ENCODE data around the gene CCDC51.

CCDC51 gene

DNA sequence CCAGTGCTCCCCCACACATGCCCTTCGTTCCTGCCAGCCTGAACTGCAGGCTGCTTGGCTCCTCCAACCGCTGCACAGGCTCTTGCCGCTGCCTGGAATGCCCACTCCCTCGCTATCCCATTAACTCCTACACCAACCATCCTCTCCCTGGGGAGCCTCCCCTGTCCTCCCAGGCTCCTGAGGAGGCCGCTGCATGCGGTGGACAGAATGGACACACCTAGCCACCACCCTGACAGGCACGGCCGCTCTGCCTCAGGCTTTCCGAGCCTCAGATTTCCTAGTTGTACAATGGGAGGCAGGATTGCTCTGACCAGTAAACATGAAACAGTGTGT lies 12.3 kb downstream of the CCDC51 start:
- Histone ChIP-seq H3K18ac (ENCODE audit: low read length) (no peak overlapping the region), H2AK5ac (ENCODE audit: low read length) (no peak overlapping the region), H3K4me2 (ENCODE audit: low read length) (peak overlapping the region; percentile 74), H2BK5ac (ENCODE audit: low read depth, low read length, poor library complexity) (no peak overlapping the region), H3K27me3 (ENCODE audit: insufficient read depth, low read length) (no peaks in the 10 kb centered on the region), H3K4me1 (ENCODE audit: control insufficient read depth in 1 of 2, insufficient read depth in 2 of 2, low read length in 2 of 2) (peaks cover 37 to 41% of the 10 kb centered on the region in 2 experiments), H3K4me3 (ENCODE audit: low read depth, low read length) (no peak overlapping the region), H3K79me1 (ENCODE audit: low read length) (peaks cover 14% of the 10 kb centered on the region), H4K8ac (ENCODE audit: low read depth, low read length) (no peak overlapping the region), H3K14ac (ENCODE audit: low read length) (no peak overlapping the region), H3K4ac (ENCODE audit: low read depth, low read length) (peak overlapping the region; percentile 51), H3K36me3 (ENCODE audit: control insufficient read depth in 1 of 2, insufficient read depth in 2 of 2, low read length in 2 of 2) (peaks cover 24 to 27% of the 10 kb centered on the region in 2 experiments), H2BK12ac (ENCODE audit: low read length) (no peak overlapping the region), H4K12ac (ENCODE audit: low read depth, low read length) (no peak overlapping the region), H2BK120ac (ENCODE audit: insufficient read depth, low read length, poor library complexity) (no peak overlapping the region), H3K23ac (ENCODE audit: low read length) (no peak overlapping the region), H3K9me3 (ENCODE audit: insufficient read depth, low read depth, low read length) (no peaks in the 10 kb centered on the region), H3K79me2 (ENCODE audit: control insufficient read depth, insufficient read depth, low read length, poor library complexity) (peaks cover 27% of the 10 kb centered on the region), H4K91ac (ENCODE audit: low read depth, low read length) (no peak overlapping the region), H3K9ac (ENCODE audit: low read length) (no peak overlapping the region), H2AFZ (ENCODE audit: insufficient read depth, low read length, poor library complexity) (no peak overlapping the region), H3K27ac (ENCODE audit: low read depth, low read length) (no peak overlapping the region)
- no CpG with 5 or more reads among the region's 9 CpGs for WGBS (ENCODE audit: extremely low coverage, insufficient coverage, insufficient read length)
- DNase-seq, result no peak

DNA sequence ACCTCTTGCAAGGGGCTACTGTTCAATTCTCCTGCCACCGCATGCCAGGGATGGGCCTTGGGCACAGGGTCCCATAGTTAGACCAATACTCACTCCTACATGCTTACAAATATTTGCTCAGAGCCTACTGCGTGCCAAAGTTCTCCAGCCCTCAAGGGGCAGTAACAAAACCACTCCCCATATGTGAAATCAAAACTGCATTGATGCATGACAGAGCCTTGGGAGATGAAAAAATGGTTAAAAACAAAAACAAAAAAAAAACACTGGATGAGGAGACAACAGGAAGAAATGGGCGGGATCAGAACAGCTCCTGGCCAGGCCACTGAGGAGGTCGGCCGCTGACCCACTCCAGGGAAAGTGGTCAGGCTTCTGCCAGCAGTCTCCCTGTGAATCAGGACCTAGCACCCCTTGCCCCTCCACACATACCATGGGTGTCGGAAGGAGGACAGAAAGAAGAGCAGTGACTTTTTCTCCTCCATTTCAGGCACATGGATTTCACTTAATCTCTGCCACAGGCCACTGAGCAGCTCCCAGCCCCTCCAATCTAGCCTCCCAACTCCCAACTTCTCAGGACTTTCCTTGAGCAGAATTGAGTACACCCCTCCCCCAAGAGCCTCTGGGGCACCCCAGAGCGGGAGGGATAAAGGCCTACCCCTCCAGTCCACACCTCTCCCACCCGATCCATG lies 12.8 kb downstream of the CCDC51 start:
- Histone ChIP-seq H2BK5ac (ENCODE audit: low read depth, low read length, poor library complexity) (no peak overlapping the region), H3K27me3 (ENCODE audit: insufficient read depth, low read length) (no peaks in the 10 kb centered on the region), H3K9ac (ENCODE audit: low read length) (no peak overlapping the region), H3K4me1 (ENCODE audit: control insufficient read depth in 1 of 2, insufficient read depth in 2 of 2, low read length in 2 of 2) (peaks cover 33 to 36% of the 10 kb centered on the region in 2 experiments), H3K4me2 (ENCODE audit: low read length) (peak overlapping the region; percentile 74), H3K14ac (ENCODE audit: low read length) (no peak overlapping the region), H2BK120ac (ENCODE audit: insufficient read depth, low read length, poor library complexity) (no peak overlapping the region), H2AK5ac (ENCODE audit: low read length) (no peak overlapping the region), H3K9me3 (ENCODE audit: insufficient read depth, low read depth, low read length) (no peaks in the 10 kb centered on the region), H2BK12ac (ENCODE audit: low read length) (no peak overlapping the region), H4K8ac (ENCODE audit: low read depth, low read length) (no peak overlapping the region), H4K91ac (ENCODE audit: low read depth, low read length) (no peak overlapping the region), H4K12ac (ENCODE audit: low read depth, low read length) (no peak overlapping the region), H3K27ac (ENCODE audit: low read depth, low read length) (no peak overlapping the region), H3K23ac (ENCODE audit: low read length) (no peak overlapping the region), H2AFZ (ENCODE audit: insufficient read depth, low read length, poor library complexity) (no peak overlapping the region), H3K18ac (ENCODE audit: low read length) (no peak overlapping the region), H3K4me3 (ENCODE audit: low read depth, low read length) (no peak overlapping the region), H3K79me2 (ENCODE audit: control insufficient read depth, insufficient read depth, low read length, poor library complexity) (peaks cover 27% of the 10 kb centered on the region), H3K36me3 (ENCODE audit: control insufficient read depth in 1 of 2, insufficient read depth in 2 of 2, low read length in 2 of 2) (peaks cover 24 to 27% of the 10 kb centered on the region in 2 experiments), H3K4ac (ENCODE audit: low read depth, low read length) (peak overlapping the region; percentile 58), H3K79me1 (ENCODE audit: low read length) (peaks cover 14% of the 10 kb centered on the region)
- DNase-seq, result no peak
- WGBS (ENCODE audit: extremely low coverage, insufficient coverage, insufficient read length), result no CpG with 5 or more reads among the region's 8 CpGs

DNA sequence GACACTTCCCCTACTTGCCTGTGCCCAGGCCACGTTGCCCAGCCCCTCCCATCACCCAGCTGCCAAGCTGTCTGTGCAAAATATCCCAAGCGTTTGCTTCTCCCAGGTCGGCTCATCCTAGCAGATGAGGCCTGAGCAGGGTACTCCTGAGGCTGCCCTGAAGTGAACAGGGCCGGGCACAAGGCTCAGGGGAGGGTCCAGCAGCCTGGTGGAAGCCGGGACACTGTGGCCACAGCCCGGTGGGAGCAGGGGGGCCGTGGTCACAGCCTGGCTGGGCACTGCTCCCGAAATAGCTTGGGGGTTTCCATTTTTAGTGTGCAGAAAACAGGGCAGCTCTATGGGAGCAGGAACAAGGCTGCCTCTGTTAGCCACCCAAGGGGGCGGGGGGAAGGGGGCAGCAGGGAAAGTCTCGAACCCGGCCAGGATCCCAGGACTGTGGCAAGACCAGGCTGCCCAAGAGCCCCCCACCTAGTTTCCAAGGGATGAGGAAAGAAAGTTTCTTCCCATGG lies 13.5 kb downstream of the CCDC51 start:
- H2AFZ ChIP-seq (ENCODE audit: insufficient read depth, low read length, poor library complexity), result no peak overlapping the region
- H3K23ac ChIP-seq (ENCODE audit: low read length), result no peak overlapping the region
- peaks cover 30 to 33% of the 10 kb centered on the region in 2 experiments for H3K36me3 ChIP-seq (ENCODE audit: control insufficient read depth in 1 of 2, insufficient read depth in 2 of 2, low read length in 2 of 2)
- no peak overlapping the region for H2AK5ac ChIP-seq (ENCODE audit: low read length)
- H3K9me3 ChIP-seq (ENCODE audit: insufficient read depth, low read depth, low read length), result no peaks in the 10 kb centered on the region
- H2BK5ac ChIP-seq (ENCODE audit: low read depth, low read length, poor library complexity), result no peak overlapping the region
- DNase-seq, result no peak
- H3K27me3 ChIP-seq (ENCODE audit: insufficient read depth, low read length), result no peaks in the 10 kb centered on the region
- no peak overlapping the region for H4K8ac ChIP-seq (ENCODE audit: low read depth, low read length)
- H3K27ac ChIP-seq (ENCODE audit: low read depth, low read length), result no peak overlapping the region
- no peak overlapping the region for H3K18ac ChIP-seq (ENCODE audit: low read length)
- H4K91ac ChIP-seq (ENCODE audit: low read depth, low read length), result no peak overlapping the region
- no CpG with 5 or more reads among the region's 11 CpGs for WGBS (ENCODE audit: extremely low coverage, insufficient coverage, insufficient read length)
- peak overlapping the region; percentile 58 for H3K4ac ChIP-seq (ENCODE audit: low read depth, low read length)
- peaks cover 33% of the 10 kb centered on the region in 2 experiments for H3K4me1 ChIP-seq (ENCODE audit: control insufficient read depth in 1 of 2, insufficient read depth in 2 of 2, low read length in 2 of 2)
- no peak overlapping the region for H3K14ac ChIP-seq (ENCODE audit: low read length)
- peaks cover 14% of the 10 kb centered on the region for H3K79me1 ChIP-seq (ENCODE audit: low read length)
- H3K79me2 ChIP-seq (ENCODE audit: control insufficient read depth, insufficient read depth, low read length, poor library complexity), result peaks cover 27% of the 10 kb centered on the region
- H2BK12ac ChIP-seq (ENCODE audit: low read length), result no peak overlapping the region
- no peak overlapping the region for H3K4me3 ChIP-seq (ENCODE audit: low read depth, low read length)
- no peak overlapping the region for H3K9ac ChIP-seq (ENCODE audit: low read length)
- no peak overlapping the region for H3K4me2 ChIP-seq (ENCODE audit: low read length)
- no peak overlapping the region for H4K12ac ChIP-seq (ENCODE audit: low read depth, low read length)
- no peak overlapping the region for H2BK120ac ChIP-seq (ENCODE audit: insufficient read depth, low read length, poor library complexity)

DNA sequence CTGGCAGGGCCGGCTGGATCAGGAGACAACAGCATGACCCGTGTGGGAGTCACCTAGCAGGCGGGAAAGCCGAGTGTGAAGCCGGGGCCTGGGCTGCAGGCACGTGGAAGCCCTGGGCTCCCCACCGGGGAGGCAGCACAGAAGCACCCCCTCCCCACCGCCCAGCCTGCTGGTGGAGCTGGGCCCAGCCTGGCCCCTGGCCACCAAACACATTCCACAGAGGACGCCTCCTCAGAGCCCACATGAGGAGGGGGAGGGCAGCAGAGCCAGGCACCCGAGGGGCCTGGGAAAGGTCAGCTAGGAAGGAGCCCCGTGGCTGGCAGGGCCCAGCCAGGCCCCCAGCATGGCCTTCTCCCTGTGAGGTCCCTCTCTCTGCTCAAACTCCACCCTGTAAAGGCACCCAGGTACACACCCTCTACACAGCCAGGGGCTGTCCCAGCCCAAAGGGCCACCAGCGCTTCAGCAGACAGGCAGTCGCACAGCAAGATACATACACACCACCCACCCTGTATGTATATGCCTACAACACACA lies 14.6 kb downstream of the CCDC51 start:
- no peak overlapping the region for H2BK5ac ChIP-seq (ENCODE audit: low read depth, low read length, poor library complexity)
- H3K79me1 ChIP-seq (ENCODE audit: low read length), result peaks cover 12% of the 10 kb centered on the region
- peak overlapping the region; percentile 32 for H2AK5ac ChIP-seq (ENCODE audit: low read length)
- WGBS (ENCODE audit: extremely low coverage, insufficient coverage, insufficient read length), result no CpG with 5 or more reads among the region's 13 CpGs
- H3K23ac ChIP-seq (ENCODE audit: low read length), result no peak overlapping the region
- H2BK12ac ChIP-seq (ENCODE audit: low read length), result no peak overlapping the region
- no peaks in the 10 kb centered on the region for H3K9me3 ChIP-seq (ENCODE audit: insufficient read depth, low read depth, low read length)
- no peak overlapping the region for H2BK120ac ChIP-seq (ENCODE audit: insufficient read depth, low read length, poor library complexity)
- H2AFZ ChIP-seq (ENCODE audit: insufficient read depth, low read length, poor library complexity), result no peak overlapping the region
- no peak overlapping the region for H4K12ac ChIP-seq (ENCODE audit: low read depth, low read length)
- peaks cover 27% of the 10 kb centered on the region for H3K79me2 ChIP-seq (ENCODE audit: control insufficient read depth, insufficient read depth, low read length, poor library complexity)
- peaks cover 39 to 45% of the 10 kb centered on the region in 2 experiments for H3K36me3 ChIP-seq (ENCODE audit: control insufficient read depth in 1 of 2, insufficient read depth in 2 of 2, low read length in 2 of 2)
- H3K27me3 ChIP-seq (ENCODE audit: insufficient read depth, low read length), result no peaks in the 10 kb centered on the region
- no peak overlapping the region for H3K27ac ChIP-seq (ENCODE audit: low read depth, low read length)
- no peak overlapping the region for H3K4me2 ChIP-seq (ENCODE audit: low read length)
- H3K4ac ChIP-seq (ENCODE audit: low read depth, low read length), result peak overlapping the region; percentile 38
- no peak overlapping the region for H3K14ac ChIP-seq (ENCODE audit: low read length)
- H3K18ac ChIP-seq (ENCODE audit: low read length), result peak overlapping the region; percentile 23
- DNase-seq, result no peak
- H4K91ac ChIP-seq (ENCODE audit: low read depth, low read length), result no peak overlapping the region
- H3K9ac ChIP-seq (ENCODE audit: low read length), result no peak overlapping the region
- no peak overlapping the region for H4K8ac ChIP-seq (ENCODE audit: low read depth, low read length)
- H3K4me3 ChIP-seq (ENCODE audit: low read depth, low read length), result no peak overlapping the region
- H3K4me1 ChIP-seq (ENCODE audit: control insufficient read depth in 1 of 2, insufficient read depth in 2 of 2, low read length in 2 of 2), result peaks cover 28 to 29% of the 10 kb centered on the region in 2 experiments
